ENCODE data around the gene C19orf38.

Gene C19orf38

GRCh38 chr19:10848230-10848856 is at the start of gene C19orf38:
C19orf38 (plus strand) TSS chr19:10848415; CDS start chr19:10848509, 94 bp downstream.
- DNase-seq, result no peak
- no peak for TF ChIP-seq GATA1 (IDR thresholded peaks at IDR 0.05; ENCODE audit: low read depth, low read length)
- TF ChIP-seq POLR2A (IDR thresholded peaks at IDR 0.05; ENCODE audit: low read length), result no peak

- no peak for DNase-seq
- TF ChIP-seq GATA1 (IDR thresholded peaks at IDR 0.05; ENCODE audit: low read depth, low read length) (no peak), POLR2A (IDR thresholded peaks at IDR 0.05; ENCODE audit: low read length) (no peak)
Measured at GRCh38 chr19:10800488-10800887, 47.7 kb upstream of the C19orf38 start.

- DNase-seq, result no peak
- TF ChIP-seq POLR2A (IDR thresholded peaks at IDR 0.05; ENCODE audit: low read length), result no peak
- no peak for TF ChIP-seq GATA1 (IDR thresholded peaks at IDR 0.05; ENCODE audit: low read depth, low read length)
Measured at GRCh38 chr19:10802479-10802878, 45.7 kb upstream of the C19orf38 start.

GRCh38 chr19:10803252-10803651 is 45.0 kb upstream of the C19orf38 start:
- TF ChIP-seq GATA1 (IDR thresholded peaks at IDR 0.05; ENCODE audit: low read depth, low read length) (no peak), POLR2A (IDR thresholded peaks at IDR 0.05; ENCODE audit: low read length) (no peak)
- no peak for DNase-seq

GRCh38 chr19:10805065-10805757 is 43.0 kb upstream of the C19orf38 start:
- DNase-seq, result no peak
- TF ChIP-seq GATA1 (IDR thresholded peaks at IDR 0.05; ENCODE audit: low read depth, low read length) (no peak), POLR2A (IDR thresholded peaks at IDR 0.05; ENCODE audit: low read length) (no peak)

GRCh38 chr19:10805758-10806247 is 42.4 kb upstream of the C19orf38 start:
- TF ChIP-seq POLR2A (IDR thresholded peaks at IDR 0.05; ENCODE audit: low read length) (no peak), GATA1 (IDR thresholded peaks at IDR 0.05; ENCODE audit: low read depth, low read length) (no peak)
- DNase-seq, result no peak

- peak; percentile 84 to 86 for DNase-seq
- TF ChIP-seq GATA1 (IDR thresholded peaks at IDR 0.05; ENCODE audit: low read depth, low read length), result no peak
- no peak for TF ChIP-seq POLR2A (IDR thresholded peaks at IDR 0.05; ENCODE audit: low read length)
Measured at GRCh38 chr19:10808937-10809649, 39.1 kb upstream of the C19orf38 start.

GRCh38 chr19:10809651-10810285 is 38.4 kb upstream of the C19orf38 start:
- DNase-seq, result peak; percentile 87 to 89
- TF ChIP-seq POLR2A (IDR thresholded peaks at IDR 0.05; ENCODE audit: low read length) (no peak), GATA1 (IDR thresholded peaks at IDR 0.05; ENCODE audit: low read depth, low read length) (no peak)

GRCh38 chr19:10811391-10812111 is 36.7 kb upstream of the C19orf38 start:
- TF ChIP-seq GATA1 (IDR thresholded peaks at IDR 0.05; ENCODE audit: low read depth, low read length), result no peak
- no peak for TF ChIP-seq POLR2A (IDR thresholded peaks at IDR 0.05; ENCODE audit: low read length)
- peak; percentile 84 to 92 for DNase-seq

GRCh38 chr19:10812196-10812595 is 36.0 kb upstream of the C19orf38 start:
- TF ChIP-seq GATA1 (IDR thresholded peaks at IDR 0.05; ENCODE audit: low read depth, low read length) (no peak), POLR2A (IDR thresholded peaks at IDR 0.05; ENCODE audit: low read length) (no peak)
- DNase-seq, result peak; percentile 48 to 61

- peak; percentile 90 to 91 for DNase-seq
- TF ChIP-seq POLR2A (IDR thresholded peaks at IDR 0.05; ENCODE audit: low read length) (no peak), GATA1 (IDR thresholded peaks at IDR 0.05; ENCODE audit: low read depth, low read length) (no peak)
Measured at GRCh38 chr19:10812902-10813404, 35.3 kb upstream of the C19orf38 start.

- TF ChIP-seq POLR2A (IDR thresholded peaks at IDR 0.05; ENCODE audit: low read length), result no peak
- TF ChIP-seq GATA1 (IDR thresholded peaks at IDR 0.05; ENCODE audit: low read depth, low read length), result no peak
- DNase-seq, result no peak
Measured at GRCh38 chr19:10815007-10815536, 33.1 kb upstream of the C19orf38 start.
